Measurements from ENCODE around the gene USP2.

DNA sequence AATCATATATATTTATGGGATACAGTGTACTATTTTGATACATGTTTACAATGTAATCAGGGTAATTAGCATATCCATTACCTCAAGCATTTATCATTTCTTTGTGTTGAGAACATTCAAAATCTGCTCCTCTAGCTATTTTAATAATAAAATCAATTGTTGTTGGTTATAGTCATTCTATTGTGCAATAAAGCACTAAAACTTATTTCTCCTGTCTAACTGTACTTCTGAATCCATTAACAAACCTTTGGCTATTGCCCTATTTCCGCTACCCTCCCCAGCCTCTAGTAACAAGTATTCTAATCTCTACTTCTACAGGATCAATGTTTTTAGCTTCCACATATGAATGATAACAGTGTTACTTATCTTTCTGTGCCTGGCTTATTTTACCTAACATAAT is 15.3 kb upstream of the USP2 start:
- TF ChIP-seq POLR2AphosphoS5 (IDR thresholded peaks at IDR 0.05; ENCODE audit: borderline replicate concordance, low read depth, low read length), result no peak
- no peak for TF ChIP-seq EZH2 (IDR thresholded peaks at IDR 0.05)
- no peak for TF ChIP-seq FOXP2 (optimal IDR thresholded peaks at IDR 0.05; ENCODE audit: control extremely low read depth, extremely low read length, insufficient read depth)

All from SK-N-MC (cell line).